ENCODE data around the gene PLIN5.
A peak's percentile ranks its signal among the peaks of the same experiment; 100 is the strongest.

The PLIN5 gene

DNA sequence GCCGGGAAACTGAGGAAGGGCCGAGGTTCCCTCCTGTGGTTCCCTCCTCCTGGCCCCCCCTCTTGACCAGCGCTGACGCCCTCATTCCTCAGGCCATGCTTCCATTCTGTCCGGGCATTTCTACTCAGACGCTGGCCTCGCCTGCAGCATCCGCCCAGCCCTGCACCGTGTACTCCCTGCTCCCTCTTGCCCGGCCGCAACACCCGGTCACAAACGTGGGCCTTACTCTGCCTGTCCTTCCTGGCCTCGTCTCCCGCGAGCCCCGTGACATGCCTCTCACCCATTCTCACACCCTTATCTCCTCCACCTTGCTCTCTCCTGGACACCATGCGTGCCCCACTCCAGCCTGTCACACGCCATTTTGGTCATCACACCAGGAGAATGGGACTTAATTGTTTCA lies 51.6 kb downstream of the PLIN5 start:
- ATAC-seq (peak; percentile 19), DNase-seq (no peak)

DNA sequence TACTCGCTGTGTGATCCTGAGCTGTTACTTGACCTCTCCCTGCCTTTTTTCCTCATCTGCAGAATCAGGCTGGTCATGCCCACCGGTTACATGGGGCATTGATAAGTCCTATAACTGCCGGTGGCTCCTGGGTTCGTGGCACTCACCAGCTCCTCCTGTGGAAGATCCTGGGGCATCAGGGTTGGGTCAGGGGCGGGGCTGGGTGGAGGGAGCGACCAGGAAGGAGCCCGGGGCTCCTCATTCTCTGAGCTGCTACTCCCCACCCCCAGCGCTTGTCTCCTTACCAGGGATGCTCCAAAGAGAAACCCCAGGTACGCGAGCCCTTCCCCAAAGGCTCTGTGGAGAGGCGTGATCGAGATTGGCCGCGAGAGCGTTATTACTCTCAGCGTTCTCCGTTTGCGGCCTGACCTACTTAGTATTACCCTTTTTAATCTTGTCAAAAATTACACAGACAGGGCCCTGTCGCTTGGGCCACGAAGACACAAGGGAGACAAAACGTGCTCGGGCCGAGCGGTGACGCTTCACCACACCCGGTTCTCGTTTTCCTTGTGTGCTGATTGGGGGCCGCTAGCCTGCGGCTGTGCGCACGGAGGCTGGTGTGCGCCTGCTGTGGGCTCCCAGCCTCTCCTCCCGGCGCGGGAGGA lies 52.2 kb downstream of the PLIN5 start:
- ATAC-seq (no peak), DNase-seq (no peak)

DNA sequence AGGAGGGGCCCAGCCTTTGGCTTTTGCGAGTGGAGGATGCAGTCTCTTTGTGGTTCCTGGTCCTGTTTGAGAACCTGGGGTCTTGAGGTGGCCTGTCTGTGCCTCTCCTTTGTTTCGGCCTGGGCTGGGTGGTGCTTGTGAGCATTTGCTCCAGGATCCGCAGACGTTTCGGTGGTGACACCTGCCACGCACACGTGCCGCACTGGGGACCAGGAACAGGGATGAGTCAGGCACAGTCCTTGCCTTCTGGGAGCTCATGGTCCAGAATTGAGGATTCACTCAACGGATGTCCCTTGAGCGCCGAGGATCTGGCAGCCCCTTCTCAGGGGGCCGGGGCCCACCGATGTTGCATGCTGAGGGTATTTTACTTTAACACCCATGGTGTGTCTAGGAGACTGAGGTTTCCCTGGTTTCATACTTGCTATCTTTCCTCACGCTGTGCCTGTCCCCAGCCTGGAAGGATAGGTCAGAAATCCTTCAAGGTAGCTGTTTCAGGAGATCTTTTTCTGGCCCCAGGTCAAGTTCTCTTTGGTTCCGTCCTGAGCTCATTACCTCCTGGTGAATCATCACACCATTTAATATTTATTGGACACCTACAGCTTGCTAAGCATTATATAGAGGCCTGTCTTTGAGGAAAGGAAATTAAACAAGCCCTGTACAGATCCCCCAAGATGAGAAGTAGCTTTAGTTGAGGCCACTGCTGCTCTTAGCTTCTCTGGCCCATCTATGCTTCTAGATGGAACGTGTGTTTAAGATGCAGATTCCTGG lies 57.8 kb downstream of the PLIN5 start:
- no peak for ATAC-seq
- DNase-seq = no peak

DNA sequence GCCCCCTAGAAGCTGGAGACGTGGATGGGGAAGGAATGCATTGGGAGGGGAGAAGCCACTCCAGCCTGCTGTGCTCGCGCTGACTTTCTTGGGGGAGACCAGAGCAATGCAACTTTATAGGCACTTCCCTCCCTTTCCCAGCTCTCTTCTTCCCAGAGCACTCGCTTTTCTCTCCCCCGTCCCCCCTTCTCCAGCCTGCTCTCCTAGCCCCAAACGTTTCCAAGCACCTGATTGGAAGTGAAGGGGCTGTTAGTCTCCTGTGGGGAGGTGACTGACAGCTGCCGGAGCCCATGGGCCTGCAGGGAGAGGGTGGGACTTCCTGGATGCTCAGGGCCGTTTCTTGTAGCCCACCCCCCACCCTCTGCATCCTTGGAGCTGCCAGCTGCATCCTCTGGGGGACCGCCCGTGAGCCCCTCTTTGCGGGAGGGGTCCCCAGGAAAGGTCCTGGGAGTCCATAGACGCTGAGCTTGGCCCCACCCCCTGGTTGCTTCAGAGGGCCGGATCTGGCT lies 60.5 kb downstream of the PLIN5 start:
- ATAC-seq = no peak
- peak; percentile 44 for DNase-seq

DNA sequence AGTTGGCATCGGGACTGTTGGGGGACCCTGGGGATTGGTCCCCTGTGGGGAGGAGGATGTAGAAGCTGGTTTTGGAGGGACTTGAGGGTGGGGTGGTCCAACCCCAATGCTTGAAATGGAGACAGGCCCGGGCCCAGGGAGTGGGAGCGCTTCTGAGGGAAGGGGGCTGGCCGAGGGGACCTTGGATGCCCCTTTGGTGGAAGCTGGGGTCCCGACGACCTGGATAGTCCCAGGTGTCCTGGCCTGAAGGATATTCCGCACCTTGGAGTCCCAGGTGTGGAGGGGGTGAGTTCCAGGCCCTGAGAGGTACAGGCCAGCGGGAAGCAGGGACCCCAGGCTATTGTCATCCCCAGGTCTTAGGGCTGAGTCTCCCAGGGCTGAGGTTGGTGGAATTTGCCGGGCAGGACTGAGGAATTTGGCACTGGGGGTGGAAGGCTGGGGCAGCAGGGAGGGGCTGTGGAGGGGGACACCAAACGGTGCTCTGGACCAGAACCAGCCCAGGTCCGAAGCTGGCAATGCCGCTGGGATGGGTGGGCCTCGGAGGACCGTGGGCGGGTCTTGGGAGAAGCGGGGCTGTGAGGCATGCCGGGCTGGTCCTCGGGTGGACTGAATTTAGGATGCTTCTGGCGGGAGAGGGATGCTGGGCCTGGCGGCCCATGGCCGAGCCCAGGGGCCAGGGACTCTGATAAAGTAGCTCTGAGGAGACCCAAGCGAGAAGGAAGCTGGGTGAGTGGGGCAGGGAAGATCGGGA lies 61.1 kb downstream of the PLIN5 start:
- DNase-seq = no peak
- ATAC-seq = no peak

DNA sequence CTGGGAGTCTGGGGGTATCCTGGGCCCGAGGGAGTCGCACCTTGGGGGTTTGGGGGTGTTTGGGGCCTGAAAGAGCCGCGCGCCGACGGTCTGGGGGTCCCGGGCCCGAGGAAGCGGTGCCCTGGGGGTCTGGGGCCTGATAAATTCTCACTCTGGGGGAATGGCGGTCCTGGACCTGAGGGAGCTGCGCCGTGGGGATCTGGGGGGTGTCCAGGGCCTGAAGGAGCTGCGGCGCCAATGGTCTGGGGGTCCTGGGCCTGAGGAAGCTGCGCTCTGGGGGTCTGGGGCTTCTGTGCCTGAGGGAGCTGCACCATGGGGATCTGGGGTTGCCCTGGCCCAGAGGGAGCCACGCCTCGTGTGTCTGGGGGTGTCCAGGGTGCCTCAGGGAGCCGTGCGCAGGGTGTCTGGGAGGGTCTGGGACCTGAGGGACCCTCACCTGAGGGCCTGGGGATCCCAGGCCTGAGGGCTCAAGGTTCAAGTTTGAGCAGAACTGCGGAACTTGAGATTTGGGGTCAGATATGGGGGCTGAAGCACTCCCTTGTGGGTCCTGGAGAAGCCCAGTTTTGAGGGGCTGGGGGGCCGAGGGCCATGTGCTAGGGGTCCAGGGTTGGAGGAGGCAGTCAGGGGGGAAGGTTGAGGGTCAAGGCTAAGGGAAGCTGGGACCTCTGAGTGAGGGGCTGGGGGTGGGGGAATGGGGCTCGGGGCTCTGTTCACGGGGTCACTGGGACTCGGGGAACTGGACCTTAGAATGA lies 61.8 kb downstream of the PLIN5 start:
- DNase-seq (no peak), ATAC-seq (no peak)
